HG03571 (cell line): Measurements from ENCODE around the gene SYNM.
"Not testable (repeated sequence)": the region's sequence is repeated elsewhere in the genome, so short reads cannot be mapped to it uniquely, and the experiment has no call there.

ENCODE experiments used
- ATAC-seq: cut with Tn5 transposase; IDR thresholded peaks from one replicate; pipeline ENCODE4 v1.9.1; 2021; ENCODE audit not compliant: unreplicated experiment

The SYNM gene, protein sequence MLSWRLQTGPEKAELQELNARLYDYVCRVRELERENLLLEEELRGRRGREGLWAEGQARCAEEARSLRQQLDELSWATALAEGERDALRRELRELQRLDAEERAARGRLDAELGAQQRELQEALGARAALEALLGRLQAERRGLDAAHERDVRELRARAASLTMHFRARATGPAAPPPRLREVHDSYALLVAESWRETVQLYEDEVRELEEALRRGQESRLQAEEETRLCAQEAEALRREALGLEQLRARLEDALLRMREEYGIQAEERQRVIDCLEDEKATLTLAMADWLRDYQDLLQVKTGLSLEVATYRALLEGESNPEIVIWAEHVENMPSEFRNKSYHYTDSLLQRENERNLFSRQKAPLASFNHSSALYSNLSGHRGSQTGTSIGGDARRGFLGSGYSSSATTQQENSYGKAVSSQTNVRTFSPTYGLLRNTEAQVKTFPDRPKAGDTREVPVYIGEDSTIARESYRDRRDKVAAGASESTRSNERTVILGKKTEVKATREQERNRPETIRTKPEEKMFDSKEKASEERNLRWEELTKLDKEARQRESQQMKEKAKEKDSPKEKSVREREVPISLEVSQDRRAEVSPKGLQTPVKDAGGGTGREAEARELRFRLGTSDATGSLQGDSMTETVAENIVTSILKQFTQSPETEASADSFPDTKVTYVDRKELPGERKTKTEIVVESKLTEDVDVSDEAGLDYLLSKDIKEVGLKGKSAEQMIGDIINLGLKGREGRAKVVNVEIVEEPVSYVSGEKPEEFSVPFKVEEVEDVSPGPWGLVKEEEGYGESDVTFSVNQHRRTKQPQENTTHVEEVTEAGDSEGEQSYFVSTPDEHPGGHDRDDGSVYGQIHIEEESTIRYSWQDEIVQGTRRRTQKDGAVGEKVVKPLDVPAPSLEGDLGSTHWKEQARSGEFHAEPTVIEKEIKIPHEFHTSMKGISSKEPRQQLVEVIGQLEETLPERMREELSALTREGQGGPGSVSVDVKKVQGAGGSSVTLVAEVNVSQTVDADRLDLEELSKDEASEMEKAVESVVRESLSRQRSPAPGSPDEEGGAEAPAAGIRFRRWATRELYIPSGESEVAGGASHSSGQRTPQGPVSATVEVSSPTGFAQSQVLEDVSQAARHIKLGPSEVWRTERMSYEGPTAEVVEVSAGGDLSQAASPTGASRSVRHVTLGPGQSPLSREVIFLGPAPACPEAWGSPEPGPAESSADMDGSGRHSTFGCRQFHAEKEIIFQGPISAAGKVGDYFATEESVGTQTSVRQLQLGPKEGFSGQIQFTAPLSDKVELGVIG (N-terminal part only)

DNA sequence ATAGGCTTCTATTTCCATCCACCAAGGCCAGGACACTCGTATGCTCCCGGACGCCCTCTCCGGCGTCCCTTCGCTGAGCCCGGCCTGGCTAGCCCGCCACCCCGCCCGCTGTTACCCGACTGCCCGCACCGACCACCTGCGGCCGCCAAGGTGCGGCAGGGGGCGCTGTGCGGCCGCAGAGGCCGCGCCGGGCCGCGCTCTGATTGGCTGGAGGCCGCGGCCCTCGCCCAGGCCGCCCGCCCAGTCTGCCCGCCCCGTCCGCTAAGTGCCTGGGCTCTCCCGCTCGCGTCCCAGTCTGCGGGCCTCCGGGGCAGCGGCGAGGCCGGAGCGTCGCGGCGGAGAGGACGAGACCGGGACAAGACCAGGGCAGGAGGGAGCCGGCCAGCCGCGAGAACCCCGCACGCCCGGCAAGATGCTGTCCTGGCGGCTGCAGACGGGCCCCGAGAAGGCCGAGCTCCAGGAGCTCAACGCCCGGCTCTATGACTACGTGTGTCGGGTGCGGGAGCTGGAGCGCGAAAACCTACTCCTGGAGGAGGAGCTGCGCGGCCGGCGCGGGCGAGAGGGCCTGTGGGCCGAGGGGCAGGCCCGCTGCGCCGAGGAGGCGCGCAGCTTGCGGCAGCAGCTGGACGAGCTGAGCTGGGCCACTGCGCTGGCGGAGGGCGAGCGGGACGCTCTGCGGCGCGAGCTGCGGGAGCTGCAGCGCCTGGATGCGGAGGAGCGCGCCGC, at the start of gene SYNM:
Gene SYNM (plus strand): TSS at position 293 of the 726 bp plus-strand sequence. CDS start 120 bp downstream, at position 413.
- ATAC-seq, result peak; percentile 62

DNA sequence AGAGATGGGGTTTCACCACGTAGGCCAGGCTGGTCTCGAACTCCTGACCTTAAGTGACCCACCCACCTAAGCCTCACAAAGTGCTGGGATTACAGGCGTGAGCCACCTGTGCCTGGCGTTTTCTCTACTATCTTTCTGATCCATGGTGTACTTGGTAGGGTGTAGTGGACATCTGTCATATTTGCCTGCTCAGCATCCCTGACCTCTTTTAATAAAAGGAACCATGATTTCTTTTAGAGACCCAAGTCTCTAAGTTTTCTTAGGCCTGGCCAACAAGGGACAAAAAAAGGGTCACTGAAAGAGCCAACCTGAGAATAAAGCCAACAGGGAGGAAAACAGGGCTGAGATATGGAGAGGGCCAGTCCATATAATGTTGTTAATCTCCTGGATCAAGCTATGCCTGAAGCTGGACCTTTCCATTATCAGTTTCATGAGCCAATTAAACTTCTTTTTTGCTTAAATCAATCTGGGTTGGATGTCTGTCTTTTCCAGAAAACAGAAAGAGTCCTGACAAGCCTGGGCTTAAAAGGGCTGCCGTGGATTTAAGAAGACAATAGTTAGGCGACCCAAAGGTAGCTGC, 49.2 kb upstream of the SYNM start:
- ATAC-seq, result no peak

DNA sequence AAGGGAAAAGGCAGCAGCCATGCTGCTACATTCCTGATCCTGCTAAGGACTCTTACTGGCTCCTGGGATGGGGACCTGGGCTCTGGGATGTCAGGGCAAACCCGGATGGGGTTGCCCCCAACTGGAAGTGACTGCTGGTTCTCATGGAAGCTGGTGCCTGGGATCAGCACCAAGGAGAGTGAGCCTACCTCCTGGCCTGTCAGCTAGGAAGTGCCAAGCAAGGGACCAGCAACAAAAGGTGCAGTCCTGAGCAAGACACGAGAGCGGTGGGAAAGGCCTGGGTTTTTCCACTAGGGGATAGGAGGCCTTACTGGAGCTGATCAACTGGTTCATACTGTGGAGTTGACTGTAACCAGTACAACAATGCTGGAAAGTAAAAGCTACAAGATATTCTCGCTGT, 47.9 kb upstream of the SYNM start:
- no peak for ATAC-seq

DNA sequence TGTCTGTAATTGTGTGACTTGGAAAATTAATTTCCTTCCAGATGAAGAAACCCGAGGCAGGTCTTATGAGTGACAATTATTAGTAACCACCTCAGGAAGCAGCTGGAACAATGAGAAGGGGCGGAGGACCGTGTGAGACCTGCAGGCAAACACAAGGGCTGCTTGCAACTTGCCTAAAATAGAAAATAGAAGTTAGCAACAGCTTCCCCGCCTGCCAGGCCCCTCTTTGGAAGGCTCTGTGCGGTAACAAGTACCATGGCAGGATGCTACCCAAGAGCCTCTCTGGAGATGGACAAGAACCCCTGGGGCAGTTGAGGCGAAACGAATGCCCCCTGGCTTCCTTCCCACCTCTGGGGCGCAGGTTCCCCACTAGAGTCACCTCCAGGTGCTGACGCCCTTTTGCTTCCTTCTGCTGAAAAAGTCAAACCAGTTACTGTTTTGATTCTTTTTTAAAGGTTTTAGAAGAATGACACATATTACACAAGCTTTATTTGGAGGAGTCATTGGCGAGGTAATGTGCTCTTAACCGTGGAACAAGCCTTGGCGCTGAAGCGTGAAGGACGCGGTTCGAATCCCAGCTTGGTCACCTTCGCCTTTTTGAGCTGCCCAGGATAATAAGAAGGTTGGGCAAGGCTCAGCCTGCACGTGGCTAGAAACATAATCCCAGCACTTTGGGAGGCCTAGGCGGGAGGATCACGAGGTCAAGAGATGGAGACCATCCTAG, 47.0 kb upstream of the SYNM start:
- ATAC-seq, result no peak

DNA sequence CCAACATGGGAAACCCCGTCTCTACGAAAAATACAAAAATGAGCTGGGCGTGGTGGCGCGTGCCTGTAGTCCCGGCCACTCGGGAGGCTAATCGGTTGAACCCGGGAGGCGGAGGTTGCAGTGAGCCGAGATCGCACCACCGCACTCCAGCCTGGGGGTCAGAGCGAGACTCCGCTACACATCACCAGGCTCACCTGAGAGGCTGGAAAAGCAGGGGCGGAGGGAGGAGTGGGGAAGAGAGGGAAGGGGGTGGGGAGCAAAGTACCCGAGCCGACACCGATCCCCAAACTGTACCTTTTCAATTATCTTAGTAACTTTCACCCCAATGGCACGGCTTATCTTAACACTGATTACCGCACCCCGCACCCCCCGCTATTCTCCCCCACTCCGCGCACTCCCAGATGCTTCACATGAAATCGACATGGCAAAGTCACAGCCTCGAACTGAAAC, 46.4 kb upstream of the SYNM start:
- ATAC-seq, result no peak

DNA sequence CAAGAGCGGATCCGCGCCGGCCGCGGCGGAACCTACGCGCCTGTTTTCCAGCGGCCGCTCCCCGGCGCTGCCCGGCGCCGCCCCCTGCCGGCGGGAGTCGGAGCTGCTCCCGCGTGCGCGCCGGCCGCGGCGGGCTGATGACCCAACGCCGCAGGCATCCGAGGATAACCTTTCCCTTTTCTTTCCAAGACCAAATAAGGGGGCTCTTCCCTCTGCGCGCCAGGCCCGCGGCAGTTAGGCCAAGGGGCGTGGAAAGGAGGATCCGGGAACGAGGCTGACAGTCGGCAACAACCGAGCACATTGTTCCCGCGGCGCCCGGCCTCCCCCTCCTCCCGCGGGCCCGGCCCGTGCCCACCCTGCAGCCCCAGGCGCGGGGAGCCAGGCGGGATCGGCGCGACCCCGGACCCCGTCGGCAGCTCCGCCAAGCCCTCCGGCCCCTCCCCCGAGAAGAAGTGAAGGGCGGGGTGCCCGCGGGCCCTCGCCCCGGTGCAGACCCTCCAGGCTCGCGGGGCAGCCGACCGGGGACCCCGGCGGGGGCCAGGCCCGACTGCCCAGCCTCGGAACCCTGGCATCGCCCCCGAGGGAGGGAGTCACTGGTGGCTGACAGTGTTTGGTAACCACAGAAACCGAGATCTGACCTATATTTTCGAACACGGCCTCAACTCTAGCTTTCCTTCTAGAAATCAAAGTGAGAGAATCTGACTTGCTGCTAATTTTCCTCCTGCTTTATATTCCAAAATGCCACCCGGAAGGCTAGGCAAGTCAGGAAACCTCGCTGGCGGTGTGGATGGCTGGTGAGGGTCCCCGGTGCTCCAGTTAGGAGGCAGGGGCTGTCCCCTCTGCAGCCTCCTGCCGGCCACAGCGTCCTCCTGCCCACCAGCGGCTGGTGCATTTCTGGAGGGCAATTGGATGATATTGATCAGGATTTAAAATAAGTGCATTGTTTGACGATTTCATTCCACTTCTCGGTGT, 45.6 kb upstream of the SYNM start:
- peak; percentile 66 for ATAC-seq

DNA sequence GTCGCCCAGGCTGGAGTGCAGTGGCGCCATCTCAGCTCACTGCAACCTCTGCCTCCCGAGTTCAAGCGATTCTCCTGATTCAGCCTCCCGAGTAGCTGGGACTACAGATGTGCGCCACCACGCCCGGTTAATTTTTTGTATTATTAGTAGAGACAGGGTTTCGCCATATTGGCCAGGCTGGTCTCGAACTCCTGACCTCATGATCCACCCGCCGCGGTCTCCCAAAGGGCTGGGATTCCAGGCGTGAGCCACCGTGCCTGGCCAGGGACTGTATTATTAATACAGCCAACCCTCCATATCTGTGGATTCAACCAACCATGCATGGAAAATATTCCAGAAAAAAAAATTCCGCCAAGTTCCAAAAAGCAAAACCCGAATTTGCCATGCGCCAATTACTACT, 44.7 kb upstream of the SYNM start:
- not testable (repeated sequence) for ATAC-seq

DNA sequence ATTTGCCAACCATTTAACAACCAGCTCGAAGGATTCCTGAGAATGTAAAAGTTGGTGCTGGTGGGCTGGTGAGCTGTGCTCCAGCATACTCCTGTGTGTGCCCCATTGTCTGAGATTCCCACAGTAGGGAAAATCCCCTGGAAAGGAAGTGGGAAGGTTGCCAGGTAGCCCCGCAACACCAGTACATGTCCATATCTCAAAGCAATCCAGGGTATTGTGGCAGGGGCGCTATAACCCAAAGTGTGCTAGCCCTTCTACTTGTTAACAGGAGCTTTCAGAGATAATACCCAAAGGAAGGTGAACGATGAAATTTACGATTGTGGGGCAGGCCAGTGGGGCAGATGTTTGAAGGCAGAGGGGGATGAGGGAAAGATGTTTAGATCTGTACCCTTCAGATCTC, 42.7 kb upstream of the SYNM start:
- ATAC-seq, result no peak

DNA sequence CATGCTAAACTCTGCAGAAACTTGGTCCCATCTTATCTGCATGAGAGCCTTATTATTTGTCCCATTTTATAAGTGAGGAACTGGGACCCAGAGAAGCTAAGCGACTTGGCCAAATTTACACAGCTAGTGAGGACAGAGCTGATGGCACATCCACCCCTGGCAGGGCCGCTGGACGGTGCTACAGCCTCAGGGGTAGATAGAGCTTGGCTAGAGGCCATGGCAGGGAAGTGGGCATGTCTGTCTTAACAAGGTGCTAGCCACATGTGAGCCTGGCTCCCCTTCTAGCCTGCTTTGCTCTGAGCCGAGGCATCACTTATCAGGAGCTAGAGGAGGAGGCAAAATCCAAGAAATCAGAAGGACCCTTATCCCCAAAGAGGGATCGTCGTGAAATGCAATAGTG, 36.7 kb upstream of the SYNM start:
- ATAC-seq, result no peak

DNA sequence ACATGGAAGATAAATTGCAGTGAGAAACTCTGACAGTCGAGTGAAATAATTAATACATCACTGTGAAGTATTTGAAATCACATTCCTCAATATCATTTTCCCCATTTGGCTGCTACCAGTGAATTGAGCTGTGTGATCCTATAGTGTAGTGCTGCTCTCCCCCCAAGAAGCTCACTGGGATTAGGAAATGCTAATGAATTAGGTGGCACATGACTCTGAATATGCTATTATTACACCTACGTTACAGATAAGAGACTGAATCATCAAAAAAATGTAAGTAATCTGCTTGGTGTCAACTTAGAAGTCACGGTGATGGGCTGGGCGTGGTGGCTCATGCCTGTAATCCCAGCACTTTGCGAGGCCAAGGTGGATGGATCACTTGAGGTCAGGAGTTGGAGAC, 34.7 kb upstream of the SYNM start:
- no peak for ATAC-seq

DNA sequence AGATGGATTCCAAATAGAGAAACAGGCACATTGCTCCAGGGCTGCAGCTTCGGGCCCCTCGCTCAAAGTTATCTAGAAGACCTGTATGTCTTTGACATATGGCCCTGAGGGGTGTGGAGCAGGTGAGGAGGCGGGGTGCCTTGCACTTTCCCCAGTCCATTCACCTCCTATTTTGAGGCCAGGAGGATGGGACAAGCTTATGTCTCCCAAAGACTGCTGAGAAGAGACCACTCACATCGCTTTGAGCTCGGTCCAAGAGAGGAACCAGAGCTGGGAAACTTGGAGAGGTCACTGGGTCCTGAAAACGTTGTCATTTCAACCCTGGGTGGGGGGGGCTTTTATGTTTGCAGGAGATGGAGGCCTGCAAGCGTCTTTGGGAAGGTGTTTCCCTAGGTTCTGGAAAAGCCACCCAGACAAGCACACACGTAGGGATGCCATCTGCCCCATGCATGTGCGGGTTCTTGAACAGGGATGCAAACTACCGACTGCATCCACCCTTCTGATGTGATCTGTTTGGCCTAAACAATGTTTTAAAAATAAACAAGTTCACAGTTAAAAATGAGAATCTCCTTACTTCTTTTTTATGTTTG, 33.7 kb upstream of the SYNM start:
- no peak for ATAC-seq

DNA sequence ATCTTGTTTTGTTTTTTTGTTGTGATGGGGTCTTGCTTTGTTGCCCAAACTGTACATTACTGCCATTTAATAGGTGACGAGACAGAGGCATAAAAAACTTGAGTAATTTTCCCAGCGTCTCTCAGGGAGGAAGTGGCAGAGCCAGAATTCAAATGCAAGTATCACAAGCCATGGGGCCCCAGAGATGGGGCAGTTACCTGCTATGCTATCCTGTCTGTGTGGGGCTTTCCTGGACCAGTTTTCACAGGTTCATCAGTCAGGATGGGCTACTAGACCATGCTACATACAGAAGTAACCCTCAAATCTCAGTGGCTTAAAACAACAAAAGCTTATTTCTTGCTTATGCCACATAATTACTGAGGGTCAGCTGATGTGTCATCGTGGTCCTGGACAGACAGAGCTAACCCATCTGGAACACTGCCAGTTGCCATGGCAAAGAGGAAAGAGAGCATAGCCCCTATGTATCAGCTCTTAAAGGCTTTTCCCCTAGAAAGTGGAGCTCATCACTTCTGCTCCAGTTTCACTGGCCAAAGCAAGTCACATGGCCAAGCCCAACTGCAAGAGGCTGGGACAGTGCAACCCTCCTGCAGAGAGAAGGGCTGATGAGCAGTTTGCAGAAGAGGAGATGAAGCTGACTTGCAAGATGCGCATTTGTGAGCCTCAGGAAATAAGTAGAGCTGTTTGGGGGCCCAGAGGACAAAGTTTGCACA, 31.7 kb upstream of the SYNM start:
- no peak for ATAC-seq

DNA sequence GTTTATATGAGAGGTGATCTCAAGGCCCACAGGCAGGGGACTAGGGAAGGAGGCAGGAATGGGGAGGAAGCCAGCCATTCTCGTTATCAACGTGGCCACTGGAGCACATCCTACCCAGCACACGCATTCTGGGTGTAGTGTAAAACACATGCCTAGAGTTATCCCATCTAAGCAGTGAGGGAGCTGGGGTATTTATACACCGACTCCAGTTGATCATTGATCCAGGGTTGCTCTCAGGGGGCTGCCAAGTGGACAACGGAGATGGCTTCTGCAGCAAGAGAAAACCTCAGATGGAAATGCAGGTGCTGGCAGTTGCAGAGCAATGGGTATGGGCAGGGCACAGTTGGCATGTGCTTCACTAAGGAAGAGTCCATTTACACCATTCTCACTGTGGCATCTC, 30.4 kb upstream of the SYNM start:
- no peak for ATAC-seq

DNA sequence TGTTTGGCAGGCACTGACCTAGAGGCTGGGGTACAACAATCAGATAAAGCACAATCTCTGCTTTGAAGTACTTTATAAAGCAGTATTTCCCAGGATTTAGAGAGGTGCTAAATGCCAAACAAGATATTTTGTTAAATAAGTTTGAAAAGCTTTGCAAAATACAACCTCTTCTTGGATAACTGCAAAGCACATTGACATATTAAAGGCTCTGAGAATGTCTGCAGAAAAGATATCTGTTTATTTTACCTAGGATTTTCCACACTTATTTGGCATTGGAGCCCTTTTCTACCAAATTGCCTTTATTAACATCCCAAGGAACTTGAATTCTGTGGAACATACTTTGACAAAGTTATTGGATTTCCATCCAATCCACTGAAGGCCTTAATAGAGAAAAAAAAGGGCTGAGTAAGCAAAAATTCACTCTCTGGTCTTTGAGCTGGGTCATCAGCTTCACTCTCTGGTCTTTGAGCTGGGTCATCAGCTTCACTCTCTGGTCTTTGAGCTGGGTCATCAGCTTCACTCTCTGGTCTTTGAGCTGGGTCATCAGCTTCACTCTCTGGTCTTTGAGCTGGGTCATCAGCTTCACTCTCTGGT, 29.7 kb upstream of the SYNM start:
- ATAC-seq, result not testable (repeated sequence)

DNA sequence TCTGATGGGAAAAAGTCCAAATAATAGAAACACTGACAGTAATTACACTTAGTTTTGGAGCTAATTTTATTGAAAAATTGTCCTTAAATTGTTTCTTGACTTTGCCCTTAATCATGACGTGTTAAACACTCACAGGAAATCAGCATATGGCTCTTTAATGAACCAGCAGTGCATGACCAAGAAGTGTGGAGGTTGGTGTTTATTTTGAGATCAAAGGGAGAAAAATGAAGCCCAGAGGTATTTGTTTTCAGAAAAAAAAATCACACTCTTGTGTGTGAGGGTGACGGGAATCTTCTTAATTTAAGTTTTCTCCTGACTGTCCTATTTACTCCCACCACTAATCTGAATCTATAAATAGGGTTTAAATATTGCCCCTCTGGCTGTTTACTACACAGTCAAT, 28.8 kb upstream of the SYNM start:
- ATAC-seq, result no peak

DNA sequence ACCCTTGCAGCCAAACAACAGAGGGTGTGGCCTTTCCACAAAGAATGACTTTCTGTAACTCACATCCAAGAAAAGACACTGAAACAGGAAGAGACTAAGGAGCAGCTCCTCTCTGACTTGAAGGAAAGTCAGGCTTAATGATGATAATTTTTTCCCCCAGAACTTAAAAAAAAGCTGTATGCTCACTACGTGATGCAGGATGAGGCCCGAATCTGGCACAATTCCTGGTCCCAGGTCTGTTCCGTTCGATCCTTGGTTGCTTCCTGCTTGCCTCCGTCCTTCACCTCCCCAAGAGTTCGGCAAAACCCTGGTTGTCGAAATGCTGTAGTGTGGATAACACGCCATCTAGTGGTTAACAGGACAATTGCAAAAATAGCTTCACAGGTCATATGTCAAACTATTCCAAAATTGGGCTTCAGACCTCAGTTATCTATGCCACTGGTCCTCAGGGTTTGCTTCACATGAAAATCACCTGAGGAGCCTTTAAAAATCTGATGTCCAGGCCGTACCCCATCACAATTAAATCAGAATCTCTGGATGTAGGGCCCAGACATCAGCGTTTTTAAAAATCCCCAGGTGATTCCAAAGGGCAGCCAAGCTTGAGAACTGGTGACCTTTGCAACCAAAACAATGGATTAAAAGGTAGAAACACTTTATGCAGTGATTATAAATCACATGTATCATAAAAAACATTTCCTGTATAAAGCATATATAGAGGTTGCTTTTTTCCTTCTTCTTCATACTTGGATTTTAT, 28.1 kb upstream of the SYNM start:
- peak; percentile 83 for ATAC-seq
